HPDE6-E6E7 (cell line): ENCODE measurements around the gene LHX2.
"Not testable (repeated sequence)": the region's sequence is repeated elsewhere in the genome, so short reads cannot be mapped to it uniquely, and the experiment has no call there.

ENCODE experiments used
- DNase-seq: peaks from one replicate; pipeline ENCODE4 v3.0.0; 2011; ENCODE audit warnings: missing footprints; ENCODE audit errors: extremely low spot score

LHX2 gene

GRCh38 chr9:124011460-124012301 is at the start of gene LHX2:
Gene LHX2, plus strand, starts transcription at chr9:124011768. Its CDS starts 581 bp downstream, at chr9:124012349.
- no peak for DNase-seq

GRCh38 chr9:123964761-123965160 is 46.8 kb upstream of the LHX2 start:
- no peak for DNase-seq

GRCh38 chr9:123965801-123966686 is 45.5 kb upstream of the LHX2 start:
- DNase-seq = no peak

- DNase-seq = no peak
These were observed 44.2 kb upstream of the LHX2 start for GRCh38 chr9:123967323-123967722.

GRCh38 chr9:123972618-123973017 is 39.0 kb upstream of the LHX2 start:
- DNase-seq = no peak

GRCh38 chr9:123973590-123974223 is 37.9 kb upstream of the LHX2 start:
- no peak for DNase-seq

GRCh38 chr9:123974471-123974870 is 37.1 kb upstream of the LHX2 start:
- no peak for DNase-seq

- DNase-seq = no peak
These were observed 35.7 kb upstream of the LHX2 start for GRCh38 chr9:123975871-123976270.

- DNase-seq = not testable (repeated sequence)
These were observed 35.0 kb upstream of the LHX2 start for GRCh38 chr9:123976579-123976978.

GRCh38 chr9:123978981-123979380 is 32.6 kb upstream of the LHX2 start:
- no peak for DNase-seq

- DNase-seq = no peak
These were observed 29.0 kb upstream of the LHX2 start for GRCh38 chr9:123982535-123982934.

- DNase-seq = no peak
These were observed 28.5 kb upstream of the LHX2 start for GRCh38 chr9:123983047-123983446.

- DNase-seq = no peak
These were observed 26.8 kb upstream of the LHX2 start for GRCh38 chr9:123984802-123985201.

GRCh38 chr9:123985869-123986268 is 25.7 kb upstream of the LHX2 start:
- DNase-seq = no peak

- DNase-seq = no peak
These were observed 21.1 kb upstream of the LHX2 start for GRCh38 chr9:123990427-123990826.

GRCh38 chr9:123992679-123993078 is 18.9 kb upstream of the LHX2 start:
- DNase-seq = not testable (repeated sequence)

- DNase-seq = no peak
These were observed 14.7 kb upstream of the LHX2 start for GRCh38 chr9:123996731-123997421.

- no peak for DNase-seq
These were observed 13.8 kb upstream of the LHX2 start for GRCh38 chr9:123997665-123998277.

- DNase-seq = no peak
These were observed 13.2 kb upstream of the LHX2 start for GRCh38 chr9:123998278-123998925.

GRCh38 chr9:123998970-123999621 is 12.5 kb upstream of the LHX2 start:
- no peak for DNase-seq
